Measurements from ENCODE around the gene NKAIN2.

DNA sequence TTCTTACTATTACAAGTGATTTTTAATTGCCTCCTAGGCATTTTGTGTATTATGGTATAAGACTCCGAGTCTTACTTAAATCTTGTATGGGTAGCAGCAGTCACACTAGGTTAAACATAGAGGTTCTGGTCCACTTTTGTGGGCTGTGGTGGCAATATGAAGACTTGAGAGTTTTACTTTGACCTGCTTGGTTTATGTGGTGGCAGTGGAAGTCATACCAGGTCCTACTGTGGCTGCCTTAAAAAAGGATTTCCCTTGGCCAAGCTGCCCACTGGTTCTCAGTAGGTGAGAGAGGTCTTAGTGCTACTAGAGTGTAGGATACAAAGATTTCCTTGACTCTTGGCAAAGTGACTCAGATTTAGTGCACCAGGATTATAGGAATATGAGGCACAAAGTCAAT, 44.2 kb upstream of the NKAIN2 start:
- TF ChIP-seq POLR2A (IDR thresholded peaks at IDR 0.05) (no peak), POLR2AphosphoS5 (IDR thresholded peaks at IDR 0.05) (no peak)
- TF ChIP-seq, protein P1, sequence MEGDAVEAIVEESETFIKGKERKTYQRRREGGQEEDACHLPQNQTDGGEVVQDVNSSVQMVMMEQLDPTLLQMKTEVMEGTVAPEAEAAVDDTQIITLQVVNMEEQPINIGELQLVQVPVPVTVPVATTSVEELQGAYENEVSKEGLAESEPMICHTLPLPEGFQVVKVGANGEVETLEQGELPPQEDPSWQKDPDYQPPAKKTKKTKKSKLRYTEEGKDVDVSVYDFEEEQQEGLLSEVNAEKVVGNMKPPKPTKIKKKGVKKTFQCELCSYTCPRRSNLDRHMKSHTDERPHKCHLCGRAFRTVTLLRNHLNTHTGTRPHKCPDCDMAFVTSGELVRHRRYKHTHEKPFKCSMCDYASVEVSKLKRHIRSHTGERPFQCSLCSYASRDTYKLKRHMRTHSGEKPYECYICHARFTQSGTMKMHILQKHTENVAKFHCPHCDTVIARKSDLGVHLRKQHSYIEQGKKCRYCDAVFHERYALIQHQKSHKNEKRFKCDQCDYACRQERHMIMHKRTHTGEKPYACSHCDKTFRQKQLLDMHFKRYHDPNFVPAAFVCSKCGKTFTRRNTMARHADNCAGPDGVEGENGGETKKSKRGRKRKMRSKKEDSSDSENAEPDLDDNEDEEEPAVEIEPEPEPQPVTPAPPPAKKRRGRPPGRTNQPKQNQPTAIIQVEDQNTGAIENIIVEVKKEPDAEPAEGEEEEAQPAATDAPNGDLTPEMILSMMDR (IDR thresholded peaks at IDR 0.05) = no peak
